ENCODE data around the gene DDX56. TPM values are rescaled to one million over a fixed set of nuclear protein-coding genes. Genes with fewer than 3 reads are reported as not detected.
A peak's percentile ranks its signal among the peaks of the same experiment; 100 is the strongest.

DDX56 gene
- polyA plus RNA-seq, 1 of the 3 experiments (the other 2 are of a cell fraction): 97.1 TPM

GRCh38 chr7:44538798-44539668, 34.7 kb downstream of the DDX56 start:
- CTCF ChIA-PET: interaction anchor here (0.8 to 2.0 kb wide), 3 partner anchors 9 to 106 kb away, joined by 3 to 7 read pairs (median 3); no protein-coding TSS in a partner anchor

GRCh38 chr7:44538093-44538797, 35.5 kb downstream of the DDX56 start:
- no peaks in the 10 kb centered on the region for H3K9me3 ChIP-seq
- H3F3A ChIP-seq (replicated peaks; ENCODE audit: insufficient read depth): no peaks in the 10 kb centered on the region
- no peak overlapping the region for H3K4me3 ChIP-seq (ENCODE audit: low read depth in 2 of 2, low read length in 1 of 2)
- no peak overlapping the region for H3K27ac ChIP-seq (ENCODE audit: low read depth in 2 of 2, low read length in 1 of 2)
- H3K9me2 ChIP-seq: no peaks in the 10 kb centered on the region
- DNase-seq: peak; percentile 13
- 65% methylated on average over 17 of the region's 17 CpGs for WGBS (ENCODE audit: low lambda C conversion rate)
- peaks cover 0 to 16% of the 10 kb centered on the region in 2 experiments; a peak in 1 of 4 replicates for H3K4me1 ChIP-seq (ENCODE audit: control insufficient read depth in 1 of 2, insufficient read depth in 2 of 2, low read depth in 1 of 2, low read length in 1 of 2)
- POLR2A ChIA-PET: interaction anchor here (1.4 kb wide), 1 partner anchor 47 kb away, joined by 3 read pairs; the partner anchor contains the start of gene NUDCD3
- no peaks in the 10 kb centered on the region for H4K20me1 ChIP-seq (ENCODE audit: insufficient read depth)
- H3K9ac ChIP-seq: no peak overlapping the region
- H2AFZ ChIP-seq (ENCODE audit: low read depth): no peak overlapping the region
- CTCF ChIA-PET: interaction anchor here (1.3 to 5.3 kb wide), 3 partner anchors 10 to 105 kb away, joined by 3 to 34 read pairs (median 7); no protein-coding TSS in a partner anchor
- no peak overlapping the region for H3K4me2 ChIP-seq
- no peaks in the 10 kb centered on the region for H3K79me2 ChIP-seq (ENCODE audit: insufficient read depth)
- H3K27me3 ChIP-seq (ENCODE audit: insufficient read depth): no peaks in the 10 kb centered on the region
- no peak for TF ChIP-seq FOXJ3 (CRISPR knock-in tag; IDR thresholded peaks at IDR 0.05)
- TF ChIP-seq USF2 (IDR thresholded peaks at IDR 0.05; ENCODE audit: borderline replicate concordance, low read depth, low read length): no peak
- no peak for TF ChIP-seq TAF1 (IDR thresholded peaks at IDR 0.05; ENCODE audit: borderline replicate concordance, low read depth, low read length)
- H3K36me3 ChIP-seq (replicated peaks in 1 of 2; ENCODE audit: control insufficient read depth in 1 of 2, insufficient read depth in 2 of 2, low read length in 1 of 2): no peaks in the 10 kb centered on the region

More at GRCh38 chr7:44538798-44539668, 34.7 kb downstream of the DDX56 start:
- H2AFZ ChIP-seq (ENCODE audit: low read depth): no peak overlapping the region
- no peak for TF ChIP-seq SMC3 (IDR thresholded peaks at IDR 0.05; ENCODE audit: low read depth, low read length)
- TF ChIP-seq TEAD4 (IDR thresholded peaks at IDR 0.05; ENCODE audit: borderline replicate concordance, insufficient read depth): no peak
- no peak for TF ChIP-seq GATA2 (CRISPR knock-in tag; IDR thresholded peaks at IDR 0.05)
- H3K9me2 ChIP-seq: no peaks in the 10 kb centered on the region
- no peaks in the 10 kb centered on the region for H3K79me2 ChIP-seq (ENCODE audit: insufficient read depth)
- H3K9me3 ChIP-seq: no peaks in the 10 kb centered on the region
- peaks cover 0 to 16% of the 10 kb centered on the region in 2 experiments; a peak in 1 of 4 replicates for H3K4me1 ChIP-seq (ENCODE audit: control insufficient read depth in 1 of 2, insufficient read depth in 2 of 2, low read depth in 1 of 2, low read length in 1 of 2)
- H3K4me2 ChIP-seq: no peak overlapping the region
- POLR2A ChIA-PET: interaction anchor here (1.4 kb wide), 1 partner anchor 48 kb away, joined by 3 read pairs; the partner anchor contains the start of gene NUDCD3
- H3K36me3 ChIP-seq (replicated peaks in 1 of 2; ENCODE audit: control insufficient read depth in 1 of 2, insufficient read depth in 2 of 2, low read length in 1 of 2): no peaks in the 10 kb centered on the region
- H3K4me3 ChIP-seq (ENCODE audit: low read depth in 2 of 2, low read length in 1 of 2): no peak overlapping the region
- H3F3A ChIP-seq (replicated peaks; ENCODE audit: insufficient read depth): no peaks in the 10 kb centered on the region
- H3K27ac ChIP-seq (ENCODE audit: low read depth in 2 of 2, low read length in 1 of 2): no peak overlapping the region
- H3K9ac ChIP-seq: no peak overlapping the region
- DNase-seq: peak; percentile 21
- WGBS (ENCODE audit: low lambda C conversion rate): 71% methylated on average over 29 of the region's 32 CpGs
- H4K20me1 ChIP-seq (ENCODE audit: insufficient read depth): no peaks in the 10 kb centered on the region
- H3K27me3 ChIP-seq (ENCODE audit: insufficient read depth): no peaks in the 10 kb centered on the region
